MG63 (cell line): ENCODE measurements around the gene RNF26. TPM values are rescaled to one million over a fixed set of nuclear protein-coding genes. Genes with fewer than 3 reads are reported as not detected.

Source experiments
- DNase-seq: peaks from one replicate; pipeline ENCODE4 v3.0.0-alpha.2; 2020
- H3K27me3 ChIP-seq: fragments of 250-450 bp; sonication (Bioruptor Pico); 2 replicates; pipeline ENCODE4 v1.5.1; 2020; ENCODE audit warnings: mild to moderate bottlenecking, moderate library complexity
- H3K36me3 ChIP-seq: fragments of 250-450 bp; sonication (Bioruptor Pico); 2 replicates; pipeline ENCODE4 v1.5.1; 2020; ENCODE audit warnings: mild to moderate bottlenecking, moderate library complexity
- H3K4me3 ChIP-seq: fragments of 250-450 bp; sonication (Bioruptor Pico); 2 replicates; pipeline ENCODE4 v1.5.1; 2020; ENCODE audit warnings: mild to moderate bottlenecking, moderate library complexity
- H3K9me3 ChIP-seq: fragments of 250-450 bp; sonication (Bioruptor Pico); 2 replicates; pipeline ENCODE4 v1.5.1; 2020; ENCODE audit warnings: mild to moderate bottlenecking, moderate library complexity
- total RNA-seq: library from RNA; depleted of rRNA; stranded (reverse); fragments of >200 nt; shearing (Covaris generic); gene quantifications from 2 replicates; pipeline ENCODE4 v1.2.3, GENCODE V29; 2014; ENCODE audit warnings: low replicate concordance

RNF26 gene
- total RNA-seq, 1 experiment from 2014 or later: 23.3 TPM

- no peak for DNase-seq
- H3K27me3 ChIP-seq: no peaks in the 10 kb centered on the region
- peaks cover 21% of the 10 kb centered on the region for H3K36me3 ChIP-seq
- H3K9me3 ChIP-seq: no peaks in the 10 kb centered on the region
- H3K4me3 ChIP-seq: no peak within 1 kb of the TSS
These were observed 6.3 kb downstream of the RNF26 start, which contains the start of gene C1QTNF5 for GRCh38 chr11:119340335-119341221. C1QTNF5 (minus strand) TSS chr11:119340883; CDS start chr11:119340397, 486 bp downstream.

GRCh38 chr11:119341222-119342022 lies 7.1 kb downstream of the RNF26 start:
- H3K36me3 ChIP-seq: peaks cover 13% of the 10 kb centered on the region
- no peak overlapping the region for H3K4me3 ChIP-seq
- no peak for DNase-seq
- H3K9me3 ChIP-seq: no peaks in the 10 kb centered on the region
- H3K27me3 ChIP-seq: no peaks in the 10 kb centered on the region

DNA sequence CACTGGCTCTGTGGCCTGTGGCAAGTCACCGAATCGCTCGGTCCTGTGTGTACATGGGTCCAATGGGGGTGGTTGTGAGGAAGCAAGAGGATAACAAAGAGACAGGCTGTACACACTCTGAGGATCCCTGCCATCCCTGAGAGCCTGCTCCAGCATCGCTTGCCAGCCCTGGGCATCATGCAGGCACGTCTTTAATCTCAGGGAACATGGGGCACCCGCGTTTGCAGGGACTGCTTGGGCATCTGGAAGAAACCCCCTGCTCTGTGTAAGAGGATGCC lies 7.6 kb downstream of the RNF26 start:
- peaks cover 8% of the 10 kb centered on the region for H3K36me3 ChIP-seq
- H3K4me3 ChIP-seq: no peak overlapping the region

GRCh38 chr11:119342362-119343130 lies 8.2 kb downstream of the RNF26 start:
- H3K36me3 ChIP-seq: peaks cover 3% of the 10 kb centered on the region; the same call in 1 of the 2 replicates
- no peak for DNase-seq
- H3K27me3 ChIP-seq: no peaks in the 10 kb centered on the region
- no peak overlapping the region for H3K4me3 ChIP-seq
- H3K9me3 ChIP-seq: no peaks in the 10 kb centered on the region

More for the DNA sequence above, 7.6 kb downstream of the RNF26 start:
- Histone ChIP-seq H3K9me3 (no peaks in the 10 kb centered on the region), H3K27me3 (no peaks in the 10 kb centered on the region)
- no peak for DNase-seq

GRCh38 chr11:119343726-119344125 lies 9.4 kb downstream of the RNF26 start:
- DNase-seq: no peak
- H3K36me3 ChIP-seq: no peaks in the 10 kb centered on the region
- H3K4me3 ChIP-seq: no peak overlapping the region
- no peaks in the 10 kb centered on the region for H3K9me3 ChIP-seq
- H3K27me3 ChIP-seq: no peaks in the 10 kb centered on the region

- H3K36me3 ChIP-seq: no peaks in the 10 kb centered on the region
- H3K27me3 ChIP-seq: no peaks in the 10 kb centered on the region
- H3K9me3 ChIP-seq: no peaks in the 10 kb centered on the region
- DNase-seq: peak; percentile 71
- H3K4me3 ChIP-seq: no peak overlapping the region
These were observed 10.1 kb downstream of the RNF26 start for GRCh38 chr11:119344291-119345010.

DNA sequence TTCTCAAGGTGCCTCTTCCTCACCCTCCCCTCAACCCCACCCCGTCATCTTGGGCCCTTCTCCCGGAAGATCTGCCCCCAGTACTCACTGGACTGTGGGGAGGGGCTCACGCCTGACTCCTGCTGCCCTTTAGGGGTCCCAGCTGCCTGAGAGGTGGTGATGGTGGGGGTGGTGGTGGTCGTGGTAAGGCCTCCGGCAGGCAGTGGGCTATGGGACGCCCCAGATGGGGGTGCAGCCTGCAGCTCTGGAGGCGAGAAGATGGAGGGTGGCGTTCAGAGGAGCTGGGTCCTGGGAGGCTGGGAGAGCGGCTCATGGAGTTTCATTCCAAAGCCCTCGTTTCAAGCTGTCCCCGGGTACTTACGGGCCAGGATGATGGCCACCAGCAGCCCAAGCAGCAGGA lies 11.4 kb downstream of the RNF26 start:
- no peaks in the 10 kb centered on the region for H3K36me3 ChIP-seq
- H3K4me3 ChIP-seq: no peak overlapping the region
- DNase-seq: no peak

DNA sequence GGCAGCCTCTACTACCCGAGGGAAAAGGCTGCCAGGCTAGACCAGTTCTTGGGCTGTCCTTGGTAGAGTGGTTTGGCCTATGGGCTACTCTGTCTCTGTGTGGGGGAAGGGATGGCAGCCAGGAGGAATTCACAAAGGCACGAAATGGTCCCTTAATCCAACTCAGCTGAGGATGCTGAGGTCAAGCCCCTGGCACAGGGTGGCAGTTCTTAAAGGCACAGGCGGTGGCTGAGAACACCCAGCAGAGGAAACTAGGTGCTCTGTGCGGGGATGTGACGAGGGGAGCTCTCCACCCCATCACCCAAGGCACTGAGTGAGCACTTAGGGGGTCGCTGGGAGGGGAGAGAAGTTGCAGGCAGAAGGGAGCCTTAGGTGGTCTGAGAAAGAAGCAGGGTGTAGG lies 12.3 kb downstream of the RNF26 start, which contains the start of gene MFRP:
MFRP (minus strand) TSS at position 101 of the 400 bp plus-strand sequence. CDS start 192 bp downstream, outside the sequence.
- no peaks in the 10 kb centered on the region for H3K36me3 ChIP-seq
- H3K27me3 ChIP-seq: no peaks in the 10 kb centered on the region
- no peak for DNase-seq
- H3K9me3 ChIP-seq: no peaks in the 10 kb centered on the region
- no peak within 1 kb of the TSS for H3K4me3 ChIP-seq

More for the DNA sequence above, 11.4 kb downstream of the RNF26 start:
- Histone ChIP-seq H3K9me3 (no peaks in the 10 kb centered on the region), H3K27me3 (no peaks in the 10 kb centered on the region)

DNA sequence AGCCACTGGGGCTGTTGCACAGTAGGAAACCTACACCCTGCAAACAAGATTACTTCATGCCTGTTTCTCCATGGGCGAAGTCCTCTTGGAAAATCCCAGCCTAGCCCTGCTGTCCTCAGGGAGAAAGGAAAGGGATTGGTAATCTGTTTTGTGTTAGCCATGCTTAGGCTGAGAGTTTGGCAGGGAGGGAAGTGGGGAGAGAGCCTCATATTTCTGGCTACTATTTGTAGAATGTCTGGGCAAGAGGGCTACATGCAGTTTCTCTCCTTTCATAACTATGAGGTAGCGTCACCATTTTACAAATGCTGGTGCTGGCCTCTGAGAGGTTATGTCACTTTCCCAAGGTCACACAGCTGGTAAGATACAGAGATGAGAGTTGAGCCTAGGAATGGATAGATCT lies 12.9 kb downstream of the RNF26 start:
- no peak for DNase-seq
- Histone ChIP-seq H3K27me3 (no peaks in the 10 kb centered on the region), H3K9me3 (no peaks in the 10 kb centered on the region), H3K36me3 (no peaks in the 10 kb centered on the region), H3K4me3 (no peak overlapping the region)

- DNase-seq: no peak
- Histone ChIP-seq H3K27me3 (no peaks in the 10 kb centered on the region), H3K36me3 (no peaks in the 10 kb centered on the region), H3K4me3 (no peak overlapping the region), H3K9me3 (no peaks in the 10 kb centered on the region)
These were observed 13.7 kb downstream of the RNF26 start for GRCh38 chr11:119347940-119348605.

DNA sequence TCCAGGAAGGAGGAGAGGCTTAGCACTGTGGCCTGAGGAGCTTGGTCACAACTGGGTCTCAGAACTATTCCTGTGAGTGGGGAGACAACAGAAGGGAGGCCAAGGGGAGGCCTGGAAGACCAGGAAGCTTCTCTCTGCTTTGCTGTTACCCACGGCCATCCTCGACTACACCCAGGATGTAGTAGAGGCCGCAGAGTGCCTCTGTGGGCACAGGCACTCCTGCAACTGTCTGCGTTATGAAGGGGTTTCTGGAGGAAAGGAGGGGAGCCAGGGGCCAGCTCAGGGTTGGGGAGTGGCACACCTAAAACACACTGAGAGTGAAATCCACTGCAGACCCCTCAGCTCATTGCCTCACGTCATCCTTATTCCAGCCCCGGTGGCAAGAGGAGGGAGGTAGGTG lies 16.0 kb downstream of the RNF26 start:
- Histone ChIP-seq H3K36me3 (peaks cover 5% of the 10 kb centered on the region; the same call in 1 of the 2 replicates), H3K27me3 (no peaks in the 10 kb centered on the region), H3K9me3 (no peaks in the 10 kb centered on the region), H3K4me3 (no peak overlapping the region)
- no peak for DNase-seq

DNA sequence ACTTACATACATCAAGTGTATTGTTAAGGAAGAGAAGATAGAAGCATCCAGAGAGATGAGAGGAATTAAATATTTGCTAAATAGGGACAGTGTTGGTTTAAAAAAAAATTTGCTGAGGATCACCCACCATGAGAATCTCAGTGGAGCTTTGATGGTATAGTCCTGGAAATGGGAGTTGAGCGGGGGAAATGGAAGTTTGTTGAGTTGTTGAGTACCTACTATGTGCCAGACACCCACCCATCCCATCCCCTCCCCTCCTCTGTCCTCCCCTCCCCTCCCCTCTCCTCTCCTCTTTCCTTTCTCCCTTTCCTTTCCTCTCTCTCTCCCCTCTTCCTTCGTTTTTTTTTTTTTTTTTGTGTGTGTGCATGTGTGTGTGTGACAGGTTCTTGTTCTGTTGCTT lies 16.9 kb downstream of the RNF26 start:
- Histone ChIP-seq H3K27me3 (no peaks in the 10 kb centered on the region), H3K36me3 (peaks cover 10% of the 10 kb centered on the region)
- no peak for DNase-seq

GRCh38 chr11:119352857-119353260 lies 18.5 kb downstream of the RNF26 start:
- Histone ChIP-seq H3K27me3 (no peaks in the 10 kb centered on the region), H3K9me3 (no peaks in the 10 kb centered on the region), H3K4me3 (no peak overlapping the region), H3K36me3 (peaks cover 20% of the 10 kb centered on the region)
- no peak for DNase-seq

More for the DNA sequence above, 16.9 kb downstream of the RNF26 start:
- H3K4me3 ChIP-seq: no peak overlapping the region
- no peaks in the 10 kb centered on the region for H3K9me3 ChIP-seq

GRCh38 chr11:119355091-119355843 lies 20.9 kb downstream of the RNF26 start:
- H3K36me3 ChIP-seq: peaks cover 41% of the 10 kb centered on the region
- no peak overlapping the region for H3K4me3 ChIP-seq
- DNase-seq: no peak
- H3K27me3 ChIP-seq: no peaks in the 10 kb centered on the region
- no peaks in the 10 kb centered on the region for H3K9me3 ChIP-seq

DNA sequence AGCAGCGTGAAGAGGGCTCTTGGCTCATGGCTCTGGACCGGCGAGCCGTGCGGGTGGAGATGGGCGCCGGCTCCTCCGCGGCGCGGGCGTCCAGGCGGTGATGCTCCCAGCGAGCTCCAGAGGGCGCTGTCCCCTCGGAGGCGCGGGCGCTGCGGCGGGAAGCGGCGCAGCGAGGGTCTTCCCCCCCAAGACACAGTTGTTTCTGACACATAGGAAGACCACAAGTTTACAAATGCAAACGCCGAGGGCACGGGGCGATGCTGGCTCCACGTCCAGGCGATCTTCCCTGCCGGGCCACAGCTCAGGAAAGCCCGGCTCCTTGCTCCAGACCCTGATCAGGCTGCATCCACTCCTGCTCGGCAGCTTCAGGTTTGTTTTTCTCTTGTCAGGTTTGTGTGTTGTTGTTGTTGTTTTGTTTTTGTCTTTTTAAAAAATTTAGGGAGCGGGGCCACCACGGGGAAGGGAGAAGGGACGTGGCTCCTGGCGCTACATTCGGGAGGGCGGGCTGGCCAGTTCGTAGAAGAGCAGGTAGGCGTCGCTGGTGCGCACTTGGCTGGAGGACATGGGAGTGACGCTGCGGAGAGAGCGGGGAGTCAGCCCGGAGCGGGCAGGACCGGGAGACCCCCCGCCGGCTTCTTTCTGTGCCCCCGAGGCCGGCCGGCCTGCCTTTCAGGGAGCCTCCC lies 22.2 kb downstream of the RNF26 start:
- no peak for DNase-seq
- peaks cover 46% of the 10 kb centered on the region for H3K36me3 ChIP-seq
- H3K4me3 ChIP-seq: no peak overlapping the region
- no peaks in the 10 kb centered on the region for H3K27me3 ChIP-seq
- H3K9me3 ChIP-seq: no peaks in the 10 kb centered on the region
